PFSK-1 (cell line): ENCODE data around the gene ITGAL.

Experiments
- POLR2AphosphoS5 ChIP-seq: IDR thresholded peaks from 2 replicates; pipeline ENCODE4 v1.6.1; 2012; ENCODE audit warnings: low read depth, mild to moderate bottlenecking, control low read depth, low read length, moderate library complexity
- SIN3A ChIP-seq: IDR thresholded peaks from 2 replicates; pipeline ENCODE4 v1.6.1; 2012; ENCODE audit warnings: mild to moderate bottlenecking, low read length, moderate library complexity, borderline replicate concordance; ENCODE audit not compliant: insufficient read depth

- no peak for TF ChIP-seq POLR2AphosphoS5
- TF ChIP-seq SIN3A, result no peak
Observed at GRCh38 chr16:30484887-30485286, 12.3 kb downstream of the ITGAL start.
